DMS79 treated with DMSO at 0.1 percent for 48 hours (cell line): Measurements from ENCODE around the gene TM4SF1.
"Not testable (repeated sequence)": the region's sequence is repeated elsewhere in the genome, so short reads cannot be mapped to it uniquely, and the experiment has no call there.

Experiments used
- DNase-seq: peaks from one replicate; lab custom pipeline; 2025; lab: John Stamatoyannopoulos, UW

TM4SF1 gene

GRCh38 chr3:149395107-149396089 is 17.9 kb upstream of the TM4SF1 start:
- peak; percentile 23 for DNase-seq

- no peak for DNase-seq
Observed at GRCh38 chr3:149393345-149394160, 16.1 kb upstream of the TM4SF1 start.

GRCh38 chr3:149391960-149392359 is 14.5 kb upstream of the TM4SF1 start:
- no peak for DNase-seq

- DNase-seq, result no peak
Observed at GRCh38 chr3:149390772-149391212, 13.3 kb upstream of the TM4SF1 start.

- DNase-seq, result no peak
Observed at GRCh38 chr3:149390294-149390693, 12.8 kb upstream of the TM4SF1 start.

- DNase-seq, result no peak
Observed at GRCh38 chr3:149388531-149389417, 11.3 kb upstream of the TM4SF1 start.

- no peak for DNase-seq
Observed at GRCh38 chr3:149388001-149388440, 10.6 kb upstream of the TM4SF1 start.

- DNase-seq, result no peak
Observed at GRCh38 chr3:149386299-149386606, 8.8 kb upstream of the TM4SF1 start.

- DNase-seq, result no peak
Observed at GRCh38 chr3:149385617-149386298, 8.3 kb upstream of the TM4SF1 start.

GRCh38 chr3:149384911-149385321 is 7.5 kb upstream of the TM4SF1 start:
- DNase-seq, result no peak

- no peak for DNase-seq
Observed at GRCh38 chr3:149384167-149384566, 6.7 kb upstream of the TM4SF1 start.

GRCh38 chr3:149383703-149384102 is 6.3 kb upstream of the TM4SF1 start:
- no peak for DNase-seq

GRCh38 chr3:149382518-149382917 is 5.1 kb upstream of the TM4SF1 start:
- no peak for DNase-seq

GRCh38 chr3:149382101-149382467 is 4.6 kb upstream of the TM4SF1 start:
- DNase-seq, result no peak

- no peak for DNase-seq
Observed at GRCh38 chr3:149381173-149382100, 4.0 kb upstream of the TM4SF1 start.

- DNase-seq, result not testable (repeated sequence)
Observed at GRCh38 chr3:149380220-149380619, 2.8 kb upstream of the TM4SF1 start.

- no peak for DNase-seq
Observed at GRCh38 chr3:149378478-149379309, 1.2 kb upstream of the TM4SF1 start.

- no peak for DNase-seq
Observed at GRCh38 chr3:149376718-149377407, 586 bp downstream of the TM4SF1 start.
